PFSK-1 (cell line): Measurements from ENCODE around the gene TCF25.

Experiments
- FOXP2 ChIP-seq: optimal IDR thresholded peaks from 2 replicates; pipeline ENCODE3; 2011; ENCODE audit warnings: borderline replicate concordance, control low read depth, inconsistent platforms; ENCODE audit not compliant: insufficient read depth; ENCODE audit errors: extremely low read length, extremely low read depth
- POLR2AphosphoS5 ChIP-seq: IDR thresholded peaks from 2 replicates; pipeline ENCODE4 v1.6.1; 2012; ENCODE audit warnings: low read depth, mild to moderate bottlenecking, control low read depth, low read length, moderate library complexity
- SIN3A ChIP-seq: IDR thresholded peaks from 2 replicates; pipeline ENCODE4 v1.6.1; 2012; ENCODE audit warnings: mild to moderate bottlenecking, low read length, moderate library complexity, borderline replicate concordance; ENCODE audit not compliant: insufficient read depth
- TAF1 ChIP-seq: IDR thresholded peaks from 2 replicates; pipeline ENCODE4 v1.6.1; 2012; ENCODE audit warnings: low read length, control low read depth, borderline replicate concordance; ENCODE audit not compliant: insufficient read depth
- TF ChIP-seq, protein P1 (sequence below), 2 experiments: IDR thresholded peaks; 2 replicates each; pipeline versions ENCODE4 v1.6.1 to v1.8.0; 2011 to 2012; ENCODE audit warnings: low read depth in 2 of 2, low read length in 2 of 2, control low read depth in 1 of 2, inconsistent platforms in 1 of 2, mild to moderate bottlenecking in 1 of 2, moderate library complexity in 1 of 2; ENCODE audit not compliant: insufficient read depth in 1 of 2

Gene TCF25

DNA sequence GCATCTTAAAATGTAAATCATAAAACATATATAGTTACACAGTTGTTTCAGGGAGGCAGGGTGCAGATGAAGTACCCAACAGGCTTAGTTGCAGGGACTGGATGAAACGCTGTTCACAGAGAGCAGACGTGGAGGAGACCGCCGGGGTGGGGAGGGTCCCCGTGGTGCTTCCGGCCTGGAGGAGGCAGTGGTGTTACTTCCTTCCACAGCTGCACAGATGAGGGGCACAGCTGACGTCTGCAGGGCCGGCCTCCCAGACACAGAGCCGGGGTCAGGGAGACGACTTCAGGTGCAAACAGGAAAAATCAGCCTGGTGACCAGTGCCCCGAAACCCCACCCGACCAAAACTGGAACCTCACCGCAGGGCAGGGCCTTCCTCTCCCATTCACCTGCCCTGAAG, 28.0 kb upstream of the TCF25 start:
- TF ChIP-seq TAF1 (no peak), FOXP2 (no peak), SIN3A (no peak), POLR2AphosphoS5 (no peak)
- TF ChIP-seq, protein P1, sequence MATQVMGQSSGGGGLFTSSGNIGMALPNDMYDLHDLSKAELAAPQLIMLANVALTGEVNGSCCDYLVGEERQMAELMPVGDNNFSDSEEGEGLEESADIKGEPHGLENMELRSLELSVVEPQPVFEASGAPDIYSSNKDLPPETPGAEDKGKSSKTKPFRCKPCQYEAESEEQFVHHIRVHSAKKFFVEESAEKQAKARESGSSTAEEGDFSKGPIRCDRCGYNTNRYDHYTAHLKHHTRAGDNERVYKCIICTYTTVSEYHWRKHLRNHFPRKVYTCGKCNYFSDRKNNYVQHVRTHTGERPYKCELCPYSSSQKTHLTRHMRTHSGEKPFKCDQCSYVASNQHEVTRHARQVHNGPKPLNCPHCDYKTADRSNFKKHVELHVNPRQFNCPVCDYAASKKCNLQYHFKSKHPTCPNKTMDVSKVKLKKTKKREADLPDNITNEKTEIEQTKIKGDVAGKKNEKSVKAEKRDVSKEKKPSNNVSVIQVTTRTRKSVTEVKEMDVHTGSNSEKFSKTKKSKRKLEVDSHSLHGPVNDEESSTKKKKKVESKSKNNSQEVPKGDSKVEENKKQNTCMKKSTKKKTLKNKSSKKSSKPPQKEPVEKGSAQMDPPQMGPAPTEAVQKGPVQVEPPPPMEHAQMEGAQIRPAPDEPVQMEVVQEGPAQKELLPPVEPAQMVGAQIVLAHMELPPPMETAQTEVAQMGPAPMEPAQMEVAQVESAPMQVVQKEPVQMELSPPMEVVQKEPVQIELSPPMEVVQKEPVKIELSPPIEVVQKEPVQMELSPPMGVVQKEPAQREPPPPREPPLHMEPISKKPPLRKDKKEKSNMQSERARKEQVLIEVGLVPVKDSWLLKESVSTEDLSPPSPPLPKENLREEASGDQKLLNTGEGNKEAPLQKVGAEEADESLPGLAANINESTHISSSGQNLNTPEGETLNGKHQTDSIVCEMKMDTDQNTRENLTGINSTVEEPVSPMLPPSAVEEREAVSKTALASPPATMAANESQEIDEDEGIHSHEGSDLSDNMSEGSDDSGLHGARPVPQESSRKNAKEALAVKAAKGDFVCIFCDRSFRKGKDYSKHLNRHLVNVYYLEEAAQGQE (IDR thresholded peaks at IDR 0.05; ENCODE audit: insufficient read depth in 1 of 2, low read depth in 2 of 2, low read length in 2 of 2) = no peak

- TF ChIP-seq POLR2AphosphoS5 = no peak
Observed at GRCh38 chr16:89847051-89847939, 26.1 kb upstream of the TCF25 start.

- TF ChIP-seq TAF1 (no peak), POLR2AphosphoS5 (no peak), SIN3A (no peak), FOXP2 (no peak)
- TF ChIP-seq, protein P1 (IDR thresholded peaks at IDR 0.05; ENCODE audit: insufficient read depth in 1 of 2, low read depth in 2 of 2, low read length in 2 of 2) = no peak
Observed at GRCh38 chr16:89847940-89848297, 25.5 kb upstream of the TCF25 start.

DNA sequence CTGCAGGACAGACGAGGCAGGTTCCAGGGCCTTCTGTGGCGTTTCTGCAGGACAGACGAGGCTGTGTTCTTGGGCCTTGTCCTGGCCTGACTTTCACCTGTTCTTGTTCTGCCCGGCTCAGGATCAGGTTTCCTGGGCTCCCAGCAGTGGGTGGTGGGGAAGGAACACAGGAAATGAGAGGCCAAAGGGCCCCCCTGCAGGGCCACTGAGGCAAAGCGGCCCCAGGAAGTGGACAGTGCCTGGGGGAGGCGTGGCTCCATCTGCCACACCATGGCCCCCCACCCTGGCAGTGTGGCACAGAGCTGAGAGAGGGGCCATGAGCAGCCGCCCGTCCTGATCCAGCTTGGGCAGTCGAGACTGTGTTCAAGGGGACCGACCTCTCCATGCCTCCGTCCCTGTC, 24.4 kb upstream of the TCF25 start:
- TF ChIP-seq FOXP2 = no peak
- no peak for TF ChIP-seq POLR2AphosphoS5
- TF ChIP-seq SIN3A = no peak
- TF ChIP-seq, protein P1 (IDR thresholded peaks at IDR 0.05; ENCODE audit: insufficient read depth in 1 of 2, low read depth in 2 of 2, low read length in 2 of 2) = no peak
- TF ChIP-seq TAF1 = no peak

DNA sequence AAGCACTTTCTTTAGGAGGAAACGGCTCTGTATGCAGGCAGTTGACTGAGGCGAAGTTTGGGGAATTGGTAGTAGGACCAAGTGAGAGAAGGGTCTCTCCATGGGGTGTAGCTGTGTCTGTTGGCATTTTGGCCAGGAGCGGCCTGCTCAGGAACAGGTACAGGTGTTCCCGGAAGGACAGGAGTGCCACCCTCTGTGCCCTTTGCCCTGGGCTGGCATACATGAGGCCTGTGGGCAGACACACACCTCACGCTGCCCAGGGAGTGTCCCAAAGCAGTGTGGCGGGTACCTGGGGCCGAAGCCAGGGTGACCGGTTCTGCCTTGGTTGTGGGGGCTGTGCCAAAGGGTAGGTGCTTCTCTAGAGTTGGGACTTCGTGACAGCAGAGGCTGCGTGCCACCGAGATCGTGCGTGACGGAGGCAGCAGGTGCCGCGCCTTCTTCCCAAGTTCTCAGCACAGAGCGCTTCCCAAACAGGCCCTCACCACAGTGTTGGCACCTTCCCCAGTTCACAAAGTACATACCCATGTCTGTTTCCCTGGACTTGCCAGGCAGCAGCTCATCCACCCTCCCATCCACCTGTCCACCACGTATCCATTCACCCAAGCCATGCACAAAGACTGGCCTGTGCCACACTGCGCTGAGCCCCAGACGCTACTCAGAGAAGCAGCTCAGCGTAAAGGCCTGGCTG, 19.9 kb upstream of the TCF25 start:
- no peak for TF ChIP-seq FOXP2
- no peak for TF ChIP-seq POLR2AphosphoS5
- no peak for TF ChIP-seq TAF1
- TF ChIP-seq, protein P1 (IDR thresholded peaks at IDR 0.05; ENCODE audit: insufficient read depth in 1 of 2, low read depth in 2 of 2, low read length in 2 of 2) = no peak
- no peak for TF ChIP-seq SIN3A
